Hypothalamus (tissue), 51 donors: Measurements from ENCODE around the gene GSG1L.
"Not testable (repeated sequence)": the region's sequence is repeated elsewhere in the genome, so short reads cannot be mapped to it uniquely, and the experiment has no call there.

Experiments used
- DNase-seq, 51 donors: peaks; one replicate each; lab custom pipeline; 2025; lab: John Stamatoyannopoulos, UW

GSG1L gene

DNA sequence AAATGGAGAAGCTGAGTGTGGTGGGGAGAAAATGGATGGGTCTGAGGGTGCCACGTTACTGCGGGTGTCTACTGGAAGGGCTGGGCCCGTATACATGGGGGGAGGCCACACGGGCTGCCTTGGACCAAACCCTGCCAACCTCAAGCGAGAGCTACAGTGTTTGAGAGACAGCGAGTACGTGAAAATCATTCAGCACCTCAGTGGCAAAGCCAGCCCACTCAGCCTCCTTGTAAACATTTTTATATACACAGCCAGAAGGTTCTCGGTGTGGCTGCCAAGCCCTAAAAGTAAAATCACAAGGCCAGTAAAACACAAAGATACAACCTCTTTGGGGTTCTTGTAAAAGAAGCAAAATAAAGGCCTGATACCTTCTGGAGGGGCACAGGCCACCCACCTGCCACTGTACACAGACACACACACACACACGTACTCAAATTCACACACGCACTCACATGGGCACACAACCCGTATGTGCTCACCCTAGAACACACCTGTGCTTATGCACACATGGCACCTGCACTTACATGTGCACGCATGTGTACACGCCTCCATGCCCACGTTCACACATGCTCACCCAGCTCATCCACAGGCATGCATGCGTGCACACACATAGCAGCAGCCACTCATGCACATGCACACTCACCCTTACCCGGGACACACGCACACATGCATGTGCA lies 102.8 kb downstream of the GSG1L start:
- DNase-seq, result no peak

- no peak for DNase-seq
Observed at GRCh38 chr16:27959914-27960313, 103.6 kb downstream of the GSG1L start.

- no peak for DNase-seq
Observed at GRCh38 chr16:27954191-27954590, 109.3 kb downstream of the GSG1L start.

DNA sequence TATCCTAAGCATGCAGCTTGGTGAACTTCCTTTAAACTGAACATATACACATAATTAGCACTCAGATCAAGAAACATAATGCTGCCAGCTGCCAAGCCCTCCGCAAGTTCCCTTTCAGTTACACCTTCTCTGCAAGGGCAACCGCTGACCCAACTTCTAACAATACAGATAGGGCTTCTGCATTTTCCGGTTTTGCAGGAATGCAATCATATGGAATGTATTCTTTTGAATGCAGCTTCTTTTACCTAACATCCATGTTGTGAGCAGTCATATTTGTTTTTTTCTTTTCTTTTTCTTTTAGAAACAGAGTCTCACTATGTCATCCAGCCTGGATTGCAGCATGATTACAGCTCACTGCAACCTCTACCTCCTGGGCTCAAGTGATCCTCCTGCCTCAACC lies 110.7 kb downstream of the GSG1L start:
- no peak for DNase-seq

DNA sequence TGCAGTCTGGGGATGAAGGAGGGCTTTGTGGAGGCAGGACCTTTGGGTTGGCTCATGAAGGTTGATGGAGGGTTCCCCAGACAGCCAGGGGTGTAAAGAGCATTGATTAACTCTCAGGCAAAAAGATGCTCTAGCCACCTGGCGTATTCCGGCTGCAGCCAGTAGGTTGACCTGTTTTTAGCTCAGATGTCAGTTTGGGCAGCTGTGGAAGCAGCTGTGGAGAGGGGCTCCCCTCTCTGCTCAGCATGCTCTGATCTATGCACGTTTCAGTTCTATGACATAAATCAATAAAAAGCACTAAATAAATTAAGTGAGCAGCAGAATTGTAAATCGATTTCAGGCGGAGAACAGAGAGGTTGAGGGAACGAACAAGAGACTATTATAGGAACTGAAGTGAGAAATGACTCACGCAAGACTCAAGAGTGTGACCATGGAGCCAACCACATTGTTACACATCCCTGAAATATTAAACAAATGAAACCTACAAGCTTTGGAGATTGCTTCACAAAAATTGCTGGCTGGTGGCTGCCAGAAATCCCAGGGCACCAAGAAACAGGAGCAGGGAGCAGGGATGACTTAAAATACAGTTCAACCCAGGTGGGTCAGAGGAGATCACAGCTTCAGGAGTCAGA lies 111.9 kb downstream of the GSG1L start:
- DNase-seq, result peak in 1 of 51 donors; percentile 6

DNA sequence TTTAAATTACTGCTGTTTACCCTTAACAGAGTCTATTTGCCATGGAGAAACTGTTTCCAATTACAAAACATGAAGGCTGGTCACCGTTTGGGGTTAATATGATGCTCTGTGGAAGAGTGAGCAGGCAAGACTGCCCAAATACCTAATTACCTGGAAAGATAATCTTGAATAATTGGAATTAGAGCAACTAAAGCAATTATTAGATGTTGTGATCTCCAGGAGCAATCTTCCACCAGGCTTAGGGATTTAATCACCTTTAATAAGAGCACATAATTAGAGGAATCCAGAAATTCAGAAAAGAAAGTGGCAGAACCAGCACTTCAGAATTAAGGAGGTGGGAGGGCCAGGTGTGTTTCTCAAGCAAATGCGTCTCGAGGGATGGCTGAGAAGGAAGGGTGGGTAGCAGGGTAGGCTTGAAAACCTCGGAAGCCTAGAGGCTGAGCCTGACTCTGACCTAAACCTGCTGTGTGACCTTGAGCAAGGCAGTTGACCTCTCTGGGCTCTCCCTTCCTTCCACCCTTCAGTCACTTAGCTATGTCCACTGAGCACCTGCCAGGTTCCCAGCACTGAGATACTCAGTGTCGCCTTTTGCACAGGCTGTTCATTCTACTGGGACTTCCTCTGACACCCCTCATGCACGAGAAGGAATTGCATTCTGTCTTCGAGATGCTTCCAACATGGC lies 113.2 kb downstream of the GSG1L start:
- no peak for DNase-seq

DNA sequence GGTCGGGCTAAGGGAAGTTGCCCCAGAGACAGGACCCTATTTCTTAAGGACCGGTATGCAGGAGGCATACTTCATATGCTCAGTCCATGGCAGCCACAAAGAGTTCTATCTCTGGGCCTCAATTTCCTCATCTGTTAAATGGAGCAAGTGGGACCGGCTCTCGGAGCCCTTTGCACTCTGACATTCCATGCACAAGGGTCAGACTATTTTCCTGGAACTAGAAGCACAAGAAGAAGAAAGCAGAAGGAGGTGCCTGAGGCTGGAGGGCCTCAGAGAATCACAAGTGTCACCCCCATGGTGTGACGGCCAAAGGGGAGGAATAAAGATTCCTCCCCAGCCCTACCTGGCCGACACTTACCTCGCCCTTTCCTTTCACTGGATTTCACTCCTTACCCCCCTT lies 115.8 kb downstream of the GSG1L start:
- no peak for DNase-seq

- DNase-seq, result no peak
Observed at GRCh38 chr16:27945233-27945973, 118.1 kb downstream of the GSG1L start.

DNA sequence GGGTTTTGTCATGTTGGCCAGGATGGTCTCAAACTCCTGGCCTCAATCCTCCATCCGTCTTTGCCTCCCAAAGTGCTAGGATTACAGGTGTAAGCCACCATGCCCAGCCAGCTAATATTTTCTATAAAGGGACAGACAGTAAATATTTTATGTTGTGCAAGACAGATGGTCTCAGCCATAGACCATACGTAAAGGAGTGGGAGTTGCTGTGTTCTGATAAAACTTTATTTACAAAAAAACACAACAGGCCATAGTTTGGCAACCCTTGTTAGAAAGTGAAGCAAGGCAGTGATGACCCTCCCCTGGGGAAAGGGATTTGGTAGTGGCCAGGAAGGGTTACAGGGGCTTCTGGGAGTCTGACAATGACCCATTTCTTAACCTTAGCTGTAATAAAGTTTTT lies 119.7 kb downstream of the GSG1L start:
- no peak for DNase-seq

- not testable (repeated sequence) for DNase-seq
Observed at GRCh38 chr16:27942071-27942470, 121.4 kb downstream of the GSG1L start.

GRCh38 chr16:27935076-27935475 lies 128.4 kb downstream of the GSG1L start:
- no peak for DNase-seq

DNA sequence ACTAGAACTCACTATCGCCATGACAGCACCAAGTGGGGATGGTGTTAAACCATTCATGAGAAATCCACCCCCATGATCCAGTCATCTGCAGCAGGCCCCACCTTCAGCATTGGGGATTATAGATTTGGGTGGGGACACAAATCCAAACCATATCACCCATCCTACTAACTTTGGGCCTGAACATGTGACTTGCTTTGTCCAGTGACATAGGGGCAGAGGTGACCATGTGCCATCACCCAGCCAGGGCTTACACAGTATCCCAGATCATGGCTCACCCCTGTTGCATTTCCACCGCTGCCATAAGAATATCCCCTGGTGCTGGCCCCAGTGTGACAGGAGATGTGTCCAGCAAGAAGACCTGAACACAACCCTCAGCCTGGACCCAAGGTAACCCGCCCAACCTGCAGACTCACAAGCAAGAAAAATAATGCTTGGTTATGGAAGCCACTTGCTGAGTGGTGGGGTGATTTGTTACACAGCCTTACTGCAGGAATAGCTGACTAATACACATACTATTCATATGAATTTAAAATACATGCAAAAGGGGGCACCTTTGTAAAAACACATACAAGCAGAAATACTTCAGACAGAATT lies 130.9 kb downstream of the GSG1L start:
- no peak for DNase-seq

DNA sequence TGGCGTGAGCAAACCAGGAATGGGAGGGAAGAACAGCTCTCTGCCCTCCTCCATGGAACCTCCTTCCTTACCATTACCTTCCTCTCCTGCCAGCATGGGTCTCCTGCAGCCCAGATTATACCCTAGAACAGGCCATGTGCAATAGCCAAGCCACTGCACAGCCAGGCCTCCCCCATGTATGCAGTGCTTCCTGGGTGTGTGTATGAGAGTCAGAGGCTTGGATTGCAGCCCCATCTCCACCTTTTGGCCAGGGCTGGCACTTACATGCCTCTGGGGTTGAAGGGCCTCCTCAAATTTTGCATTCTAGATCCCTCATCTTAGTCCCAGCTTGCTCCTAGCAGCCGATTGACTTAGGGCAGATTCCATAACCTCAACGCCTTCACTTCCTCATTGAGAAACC lies 133.7 kb downstream of the GSG1L start:
- DNase-seq, result no peak

GRCh38 chr16:27928542-27928941 lies 135.0 kb downstream of the GSG1L start:
- DNase-seq, result no peak

DNA sequence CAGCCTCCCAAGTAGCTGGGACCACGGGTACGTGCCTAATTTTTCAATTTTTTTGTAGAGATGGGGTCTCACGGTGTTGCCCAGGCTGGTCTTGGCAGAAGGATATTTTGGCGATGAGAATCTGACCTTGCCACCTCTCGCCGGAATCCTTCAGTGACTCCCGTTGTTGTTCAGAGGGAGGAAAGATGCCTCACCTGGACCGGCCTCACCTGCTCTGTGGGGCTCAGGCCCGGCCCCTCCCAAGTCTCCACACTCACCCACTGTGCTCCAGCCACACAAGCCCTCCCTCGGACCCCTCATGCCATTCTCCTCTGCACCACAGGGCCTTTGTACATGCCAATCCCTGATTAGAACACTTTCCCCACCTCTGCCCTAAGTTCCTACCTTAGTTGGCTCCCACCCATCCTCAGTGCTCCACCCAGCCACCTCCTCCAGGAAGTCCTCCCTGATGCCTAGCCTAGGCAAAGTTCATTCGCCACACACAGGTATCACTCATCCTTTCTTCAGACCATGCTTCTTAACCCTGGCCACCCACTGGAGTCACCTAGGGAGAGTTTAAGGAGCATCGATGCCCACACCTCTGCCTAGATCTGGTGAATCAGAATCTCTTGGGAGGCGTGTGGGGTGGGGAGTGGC lies 136.1 kb downstream of the GSG1L start:
- DNase-seq, result no peak

- peak in 1 of 51 donors; percentile 5 for DNase-seq
Observed at GRCh38 chr16:27925612-27926011, 137.9 kb downstream of the GSG1L start.

- DNase-seq, result no peak
Observed at GRCh38 chr16:27924411-27925118, 138.9 kb downstream of the GSG1L start.

- DNase-seq, result no peak
Observed at GRCh38 chr16:27923751-27924150, 139.8 kb downstream of the GSG1L start.

DNA sequence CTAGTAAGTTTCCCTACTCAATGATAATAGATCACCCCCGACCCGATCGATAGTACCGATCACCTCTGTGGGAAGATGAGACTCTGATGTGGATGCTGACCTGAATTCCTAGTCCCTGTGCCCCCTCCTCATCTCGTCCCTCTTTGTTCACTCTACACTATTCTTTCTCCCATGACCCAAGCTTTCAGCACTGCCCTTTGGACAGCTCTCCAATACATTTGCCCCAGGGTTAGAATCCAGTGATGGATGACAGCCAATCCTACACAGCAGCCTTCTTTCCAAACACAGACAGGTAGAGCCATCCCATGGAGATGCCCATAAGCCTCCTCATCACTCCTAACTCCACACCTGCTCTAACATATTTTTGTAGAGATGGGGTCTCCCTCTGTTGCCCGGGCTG lies 141.1 kb downstream of the GSG1L start:
- DNase-seq, result no peak

DNA sequence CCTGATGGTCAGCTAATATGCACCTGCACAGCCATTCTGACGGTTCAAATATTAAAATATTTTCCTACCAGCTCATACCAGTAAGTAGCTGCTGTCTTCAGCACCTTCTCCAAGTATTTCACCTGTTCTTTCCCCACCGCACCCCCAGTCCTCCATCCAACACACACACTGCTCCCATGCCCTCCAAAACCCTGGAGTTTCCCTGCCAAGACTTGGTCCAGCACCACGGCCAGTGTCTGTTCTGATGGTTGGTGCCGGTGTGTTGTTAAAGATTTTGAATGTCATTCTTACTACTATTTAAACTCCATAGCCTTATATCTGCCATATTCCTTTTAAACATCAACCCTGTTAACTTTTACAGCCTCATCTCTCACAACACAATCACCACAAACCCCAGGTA lies 142.4 kb downstream of the GSG1L start:
- DNase-seq, result no peak
